HL-60/S4 (cell line): ENCODE results near the gene SLC16A6.
"Not testable (repeated sequence)": the region's sequence is repeated elsewhere in the genome, so short reads cannot be mapped to it uniquely, and the experiment has no call there.

ENCODE experiments used
- in situ Hi-C: fragments of 300-500 bp; cut with MboI; formaldehyde crosslinking; loops from 2 replicates; pipeline ENCODE4 v1.14.3; 2022; ENCODE audit warnings: low sequenced_read_pairs

SLC16A6 gene

DNA sequence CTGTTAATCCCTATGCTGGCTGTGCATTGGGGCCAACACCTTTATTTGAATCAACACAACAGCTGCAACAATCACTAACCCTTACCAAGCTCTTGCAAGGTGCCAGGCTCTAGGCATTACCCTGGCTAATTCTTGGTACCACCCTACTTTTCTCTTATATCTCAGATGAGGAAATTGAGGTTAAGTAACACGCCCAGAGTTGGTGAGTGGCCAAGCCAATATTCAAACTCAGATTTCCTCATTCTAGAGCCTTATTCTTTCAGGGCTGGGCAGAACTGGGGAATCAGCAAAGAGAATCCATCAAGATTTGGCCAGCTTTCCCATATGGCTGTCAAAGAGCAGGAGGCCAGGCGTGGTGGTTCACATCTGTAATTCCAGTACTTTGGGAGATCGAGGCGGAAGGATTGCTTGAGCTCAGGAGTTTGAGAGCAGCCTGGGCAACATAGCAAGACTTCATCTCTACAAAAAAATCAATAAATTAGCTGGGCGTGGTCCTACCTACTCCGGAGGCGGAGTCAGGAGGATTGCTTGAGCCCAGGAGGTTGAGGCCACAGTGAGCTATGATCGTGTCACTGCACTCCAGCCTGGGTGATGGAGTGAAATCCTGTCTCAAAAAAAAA lies 24.1 kb upstream of the SLC16A6 start:
- in situ Hi-C loops: no loop called here

DNA sequence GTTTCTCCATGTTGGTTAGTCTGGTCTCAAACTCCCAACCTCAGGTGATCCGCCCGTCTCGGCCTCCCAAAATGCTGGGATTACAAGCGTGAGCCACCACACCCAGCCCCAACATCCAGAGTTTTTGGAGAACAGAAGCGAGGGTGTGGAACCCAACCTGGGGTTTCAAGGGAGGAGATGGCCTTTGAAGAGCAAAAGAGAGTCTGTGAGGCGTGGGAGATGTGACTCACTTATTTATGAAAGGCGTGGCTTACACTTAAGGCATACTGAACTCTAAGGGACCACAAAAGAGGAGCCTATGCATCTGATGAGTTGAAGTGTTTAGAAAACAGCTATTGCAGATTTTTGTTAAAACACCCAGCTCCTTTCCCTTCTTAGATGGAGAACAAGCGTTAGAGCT lies 19.2 kb upstream of the SLC16A6 start:
- in situ Hi-C loops: no loop called here

DNA sequence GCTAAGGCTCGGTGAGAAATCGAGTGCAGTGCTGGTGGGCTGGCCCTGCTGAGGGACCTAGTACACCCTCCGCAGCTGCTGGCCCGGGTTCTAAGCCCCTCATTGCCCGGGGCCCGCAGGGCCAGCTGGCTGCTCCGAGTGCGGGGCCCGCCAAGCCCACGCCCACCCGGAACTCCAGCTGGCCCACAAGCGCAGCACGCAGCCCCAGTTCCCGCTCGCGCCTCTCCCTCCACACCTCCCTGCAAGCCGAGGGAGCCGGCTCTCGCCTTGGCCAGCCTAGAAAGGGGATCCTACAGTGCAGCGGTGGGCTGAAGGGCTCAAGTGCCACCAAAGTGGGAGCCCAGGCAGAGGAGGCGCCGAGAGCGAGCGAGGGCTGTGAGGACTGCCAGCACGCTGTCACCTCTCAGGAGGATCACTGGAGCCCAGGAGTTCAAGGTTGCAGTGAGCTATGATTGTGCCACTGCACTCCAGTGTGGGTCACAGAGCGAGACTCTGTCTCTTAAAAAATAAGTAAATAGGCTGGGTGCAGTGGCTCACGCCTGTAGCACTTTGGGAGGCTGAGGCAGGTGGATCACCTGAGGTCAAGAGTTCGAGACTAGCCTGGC lies 18.2 kb upstream of the SLC16A6 start:
- in situ Hi-C loops: not testable (repeated sequence)

DNA sequence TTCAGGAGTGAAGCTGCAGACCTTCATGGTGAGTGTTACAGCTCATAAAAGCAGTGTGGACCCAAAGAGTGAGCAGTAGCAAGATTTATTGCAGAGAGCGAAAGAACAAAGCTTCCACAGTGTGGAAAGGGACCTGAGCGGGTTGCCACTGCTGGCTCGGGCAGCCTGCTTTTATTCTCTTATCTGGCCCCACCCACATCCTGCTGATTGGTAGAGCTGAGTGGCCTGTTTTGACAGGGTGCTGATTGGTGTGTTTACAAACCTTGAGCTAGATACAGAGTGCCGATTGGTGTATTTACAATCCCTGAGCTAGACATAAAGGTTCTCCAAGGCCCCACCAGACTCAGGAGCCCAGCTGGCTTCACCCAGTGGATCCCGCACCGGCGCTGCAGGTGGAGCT lies 17.6 kb upstream of the SLC16A6 start:
- in situ Hi-C loops: not testable (repeated sequence)

DNA sequence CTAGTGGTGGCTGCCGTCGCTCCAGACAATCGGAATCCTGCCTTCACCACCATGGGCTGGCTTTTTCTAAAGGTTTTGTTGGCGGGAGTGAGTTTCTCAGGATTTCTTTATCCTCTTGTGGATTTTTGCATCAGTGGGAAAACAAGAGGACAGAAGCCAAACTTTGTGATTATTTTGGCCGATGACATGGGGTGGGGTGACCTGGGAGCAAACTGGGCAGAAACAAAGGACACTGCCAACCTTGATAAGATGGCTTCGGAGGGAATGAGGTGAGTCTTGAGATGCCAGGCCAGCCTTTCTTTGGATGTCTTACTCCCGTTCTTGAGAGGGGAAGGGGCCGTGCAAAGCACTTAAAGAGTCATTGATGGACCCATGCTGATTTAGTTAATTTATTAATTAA lies 16.5 kb upstream of the SLC16A6 start:
- in situ Hi-C loops: no loop called here

DNA sequence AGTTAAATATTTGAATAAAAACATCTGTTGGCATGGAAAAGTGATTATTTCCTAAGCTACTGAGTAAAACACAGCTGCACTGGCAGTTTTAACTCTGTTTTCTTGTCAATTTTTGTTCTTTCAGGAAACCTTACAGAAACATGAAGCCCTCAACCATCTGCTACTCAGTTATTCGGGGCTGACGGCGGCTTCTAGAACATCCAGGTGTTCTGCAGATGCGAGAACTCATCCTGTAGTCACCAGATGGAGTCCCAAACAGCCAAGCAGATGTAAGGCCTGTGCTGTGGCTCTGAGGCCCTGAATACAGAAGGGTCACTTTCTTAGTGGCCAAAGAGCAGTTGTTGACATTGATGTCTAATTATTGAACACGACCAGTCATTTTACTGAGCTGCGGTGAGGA lies 15.9 kb upstream of the SLC16A6 start:
- in situ Hi-C loops: no loop called here

DNA sequence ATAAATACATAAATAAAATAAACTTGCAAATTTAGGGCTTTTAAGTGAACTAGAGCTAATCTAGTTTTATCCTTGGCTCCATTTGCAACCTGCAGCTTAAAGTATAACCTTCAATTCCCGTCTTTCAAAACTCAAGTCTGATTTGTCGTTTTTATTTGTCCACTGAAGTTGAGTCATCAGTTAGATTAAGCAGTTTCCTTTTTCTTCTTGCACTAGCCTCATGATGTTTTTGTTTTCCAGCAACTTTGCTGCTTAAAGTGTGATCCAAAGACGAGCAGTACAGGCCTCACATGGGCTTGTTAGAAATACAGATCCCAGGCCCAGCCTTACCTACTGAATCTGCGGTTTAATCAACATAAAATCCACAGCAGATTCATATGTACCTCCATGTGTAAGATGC lies 14.2 kb upstream of the SLC16A6 start:
- in situ Hi-C loops: no loop called here

DNA sequence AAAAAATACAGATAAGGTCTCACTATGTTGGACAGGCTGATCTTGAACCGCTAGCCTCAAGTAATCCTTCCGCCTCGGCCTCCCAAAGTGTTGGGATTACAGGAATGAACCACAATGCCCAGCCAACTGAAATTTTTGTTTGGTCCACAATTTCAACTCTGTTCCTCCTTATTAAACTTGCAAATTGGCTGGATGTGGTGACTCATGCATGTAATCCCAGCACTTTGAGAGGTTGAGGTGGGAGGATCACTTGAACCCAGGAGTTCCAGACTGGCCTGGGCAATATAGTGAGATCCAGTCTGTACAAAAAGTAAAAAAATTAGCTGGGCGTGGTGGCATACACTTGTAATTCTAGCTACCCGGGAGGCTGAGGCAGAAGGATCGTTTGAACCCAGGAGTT lies 13.8 kb upstream of the SLC16A6 start:
- in situ Hi-C loops: no loop called here

DNA sequence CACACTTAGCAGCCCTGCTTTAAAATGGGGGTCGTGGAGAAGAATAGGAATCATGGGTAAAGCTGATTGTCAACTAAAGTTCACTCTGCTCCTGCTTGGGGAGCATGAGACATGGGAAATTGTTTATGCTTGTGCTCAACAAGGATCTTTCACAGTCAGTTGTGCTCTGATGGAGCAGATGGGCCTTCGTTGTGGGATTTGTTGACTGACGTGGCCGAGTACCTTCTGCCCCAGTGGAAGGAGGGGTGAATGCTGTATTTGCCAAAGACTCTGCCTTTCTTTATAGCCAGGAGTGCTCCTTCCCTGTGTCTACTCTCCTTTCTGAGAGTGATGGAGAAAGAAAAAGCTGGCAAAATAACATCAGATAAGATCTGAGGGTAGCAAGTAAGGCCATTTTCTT lies 11.7 kb upstream of the SLC16A6 start:
- in situ Hi-C loops: no loop called here

DNA sequence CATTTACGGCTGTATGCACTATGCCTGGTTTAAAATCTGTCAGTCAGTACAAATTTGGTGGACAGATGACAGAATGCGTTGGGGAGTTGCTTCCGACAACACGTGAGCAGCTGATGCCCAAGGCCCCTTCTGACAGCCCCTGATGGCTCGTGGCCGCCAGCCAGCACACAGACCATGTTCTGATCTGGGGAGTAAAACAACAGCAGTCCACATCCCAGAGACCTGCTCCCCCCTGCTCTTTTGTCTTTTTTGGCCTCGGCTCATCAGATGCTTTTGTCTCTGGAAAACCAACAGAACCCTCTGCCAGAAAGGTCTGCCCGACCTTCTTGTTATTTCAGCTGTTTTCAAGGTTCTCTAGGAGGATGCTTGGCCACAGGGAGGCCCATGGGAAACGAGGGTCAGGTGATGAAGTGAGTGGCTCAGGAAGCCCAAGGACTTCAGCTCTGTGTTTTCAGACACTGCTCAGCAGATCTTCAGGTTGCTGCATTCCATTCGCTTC lies 11.2 kb upstream of the SLC16A6 start:
- in situ Hi-C loops: no loop called here

DNA sequence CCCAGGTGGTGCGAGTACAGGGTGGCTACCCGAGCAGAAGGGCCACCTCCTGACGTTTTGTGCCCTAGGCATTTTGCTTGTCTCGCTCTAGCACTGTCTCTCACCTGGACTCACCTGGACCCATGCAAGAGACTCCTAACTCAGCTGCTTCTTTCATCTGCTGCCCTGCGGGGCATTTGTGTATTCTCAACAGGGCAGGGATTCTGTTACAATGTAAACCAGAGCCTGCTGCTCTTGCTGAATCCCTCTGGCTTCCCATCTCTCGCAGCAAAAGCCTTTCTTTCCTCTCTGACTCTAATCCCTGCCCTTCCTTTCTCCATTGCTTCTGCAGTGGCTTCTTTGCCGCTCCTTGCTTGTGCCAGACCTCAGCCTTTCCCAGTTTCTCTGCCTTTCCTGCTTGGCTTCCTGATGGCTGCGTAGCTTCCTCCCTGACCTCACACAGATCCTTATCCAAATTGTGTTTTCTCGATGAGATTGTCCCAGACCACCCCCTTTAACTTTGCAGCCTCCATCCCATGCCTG lies 10.6 kb upstream of the SLC16A6 start:
- in situ Hi-C loops: no loop called here

DNA sequence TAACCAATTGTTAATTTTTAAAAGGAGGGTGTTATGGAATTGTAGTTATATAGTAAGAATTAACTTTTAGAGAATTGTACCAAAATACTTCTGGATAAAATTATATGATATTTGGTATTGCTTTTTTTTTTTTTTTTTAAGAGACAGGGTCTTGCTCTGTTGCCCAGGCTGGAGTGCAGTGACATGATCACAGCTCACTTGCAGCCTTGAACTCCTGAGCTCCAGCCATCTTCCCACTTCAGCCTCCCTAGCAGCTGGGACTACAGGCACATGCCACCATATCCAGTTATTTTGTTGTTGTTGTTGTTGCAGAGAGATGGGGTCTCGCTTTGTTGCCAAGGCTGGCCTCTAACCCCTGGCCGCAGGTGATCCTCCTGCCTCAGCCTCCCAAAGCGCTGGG lies 8.9 kb upstream of the SLC16A6 start:
- in situ Hi-C loops: no loop called here

DNA sequence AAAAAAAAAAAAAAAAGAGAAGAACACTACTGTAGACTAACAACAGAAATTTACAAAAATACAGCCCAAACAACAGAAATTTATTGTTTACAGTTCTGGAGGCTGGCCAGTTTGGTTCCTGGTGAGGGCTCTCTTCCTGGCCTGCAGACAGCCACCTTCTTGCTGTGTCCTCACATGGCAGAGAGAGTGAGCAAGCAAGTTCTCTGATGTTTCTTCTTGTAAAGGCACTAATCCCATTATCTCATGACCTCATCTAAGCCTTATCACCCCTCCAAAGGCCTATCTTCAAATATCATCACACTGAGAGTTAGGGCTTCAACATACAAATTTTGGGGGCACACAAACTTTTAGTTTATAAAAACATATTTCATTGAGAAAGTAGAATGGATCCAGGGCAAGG lies 7.7 kb upstream of the SLC16A6 start:
- in situ Hi-C loops: no loop called here

DNA sequence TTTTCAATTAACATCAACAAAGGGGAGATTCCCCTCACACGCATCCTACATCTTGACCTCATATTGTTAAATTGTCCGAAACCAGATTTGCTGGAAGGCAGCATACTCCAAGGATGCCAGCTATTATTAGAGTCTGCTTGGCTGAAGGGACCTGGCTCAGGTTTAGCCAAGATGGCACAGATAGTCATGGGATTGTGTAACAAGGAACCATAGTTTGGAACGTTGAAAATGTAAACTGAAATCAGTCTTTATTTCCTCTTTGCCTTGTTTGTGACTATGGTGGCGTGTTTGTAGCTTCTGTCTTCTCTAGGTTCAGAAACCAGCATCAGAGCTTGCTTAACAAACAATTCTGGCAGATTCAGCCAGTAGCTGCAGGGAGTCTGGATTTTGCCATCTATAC lies 6.3 kb upstream of the SLC16A6 start:
- in situ Hi-C loops: no loop called here

DNA sequence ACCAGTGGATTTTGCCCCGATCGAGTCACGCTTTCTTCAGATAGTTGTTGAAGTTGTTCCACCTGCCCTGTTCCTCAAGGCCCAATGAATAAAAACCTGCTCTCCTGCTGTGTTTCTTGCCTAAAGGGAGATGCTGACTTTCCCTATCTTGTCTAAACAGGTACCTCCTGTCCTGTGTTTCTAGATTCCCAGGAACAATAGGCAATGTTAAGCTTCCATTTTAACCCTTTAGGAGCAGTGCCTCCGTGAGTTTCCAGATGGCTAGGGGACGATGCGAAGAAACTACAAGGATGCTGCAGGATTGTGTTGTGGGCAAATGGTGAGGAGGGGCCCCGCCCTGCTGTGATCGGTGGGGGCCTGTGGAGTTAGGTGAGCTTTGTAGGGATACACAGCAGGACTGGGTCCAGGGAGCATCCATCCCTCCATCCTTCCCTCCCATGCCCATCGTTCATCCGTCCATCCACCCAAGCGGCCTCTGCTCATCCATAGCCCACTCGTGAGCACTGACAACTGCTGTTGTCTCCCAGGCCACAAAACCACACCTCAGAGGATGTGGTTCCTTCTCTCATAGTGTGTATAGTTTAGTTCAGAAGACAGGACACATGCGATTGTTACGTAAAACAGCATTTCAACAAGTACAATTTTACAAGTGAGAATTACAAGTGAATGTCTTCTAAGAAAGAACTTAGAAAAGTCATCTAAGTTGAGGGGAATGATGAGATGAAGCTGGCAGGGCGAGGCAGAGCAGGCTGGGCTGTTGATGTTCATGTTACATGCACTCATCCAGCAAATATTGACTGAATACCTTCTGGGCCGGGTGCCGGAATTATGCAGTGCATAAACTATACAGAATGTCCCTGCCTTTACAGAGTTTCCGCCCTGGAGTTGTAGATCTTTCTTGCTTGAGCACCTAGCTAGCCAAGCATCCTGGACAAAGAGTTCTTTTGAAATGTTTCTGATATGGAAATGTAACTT lies 5.6 kb upstream of the SLC16A6 start:
- in situ Hi-C loops: no loop called here

DNA sequence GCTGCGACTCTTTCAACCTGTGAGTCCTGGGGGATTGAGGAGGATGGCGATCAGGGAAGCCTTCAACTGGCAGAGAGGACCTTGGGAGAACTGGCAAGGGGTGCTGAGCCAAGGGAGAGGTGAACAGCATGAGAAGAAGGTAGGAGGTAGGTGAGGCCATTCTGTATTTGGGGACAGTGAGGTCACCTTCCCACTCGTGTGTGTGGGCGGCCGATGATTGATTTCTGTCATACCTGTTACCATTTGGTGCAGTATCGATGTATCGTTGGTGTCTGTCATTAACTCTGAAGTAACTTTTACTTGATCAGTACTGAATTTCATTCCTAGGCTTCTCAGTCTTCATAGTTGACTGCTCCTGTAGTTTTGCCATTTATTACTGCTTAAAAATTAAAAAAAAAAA lies 4.2 kb upstream of the SLC16A6 start:
- in situ Hi-C loops: no loop called here

DNA sequence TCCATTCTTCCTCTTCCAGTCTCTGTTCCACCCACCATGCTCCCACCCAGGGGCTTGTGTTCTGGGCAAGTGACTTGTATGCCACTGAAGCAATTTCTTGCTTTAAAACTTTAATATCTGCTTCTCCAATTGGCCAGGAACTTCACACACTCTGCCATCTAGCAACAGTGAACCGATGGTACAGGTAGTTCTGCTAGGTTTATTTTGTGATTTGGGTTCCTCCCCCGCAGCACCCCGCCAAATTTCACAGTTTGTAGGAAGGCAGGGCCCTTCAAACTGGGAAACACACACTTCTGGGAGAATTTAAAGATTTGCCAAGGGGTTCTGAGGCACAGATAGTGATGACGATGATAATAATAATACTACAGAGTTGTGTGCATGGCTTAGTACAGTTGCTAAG lies 3.7 kb upstream of the SLC16A6 start:
- in situ Hi-C loops: no loop called here

DNA sequence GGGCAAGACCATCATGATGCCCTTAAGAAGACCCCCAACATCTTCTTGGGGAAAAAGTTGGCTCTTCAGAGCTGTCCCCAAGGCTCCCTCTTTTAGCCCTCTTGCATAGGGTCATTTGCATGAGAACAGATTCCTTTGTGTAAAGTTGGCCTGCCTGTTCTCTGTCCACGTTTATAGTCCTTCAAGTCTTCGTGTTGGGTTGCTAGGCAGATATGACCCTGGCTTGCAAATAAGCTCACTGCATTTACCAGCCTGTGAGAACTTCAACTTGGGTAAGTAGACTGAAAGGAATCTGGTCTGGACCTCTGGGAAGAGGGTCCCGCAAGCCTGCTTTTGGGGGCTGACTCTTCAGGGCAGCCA lies 3.2 kb upstream of the SLC16A6 start:
- in situ Hi-C loops: no loop called here

DNA sequence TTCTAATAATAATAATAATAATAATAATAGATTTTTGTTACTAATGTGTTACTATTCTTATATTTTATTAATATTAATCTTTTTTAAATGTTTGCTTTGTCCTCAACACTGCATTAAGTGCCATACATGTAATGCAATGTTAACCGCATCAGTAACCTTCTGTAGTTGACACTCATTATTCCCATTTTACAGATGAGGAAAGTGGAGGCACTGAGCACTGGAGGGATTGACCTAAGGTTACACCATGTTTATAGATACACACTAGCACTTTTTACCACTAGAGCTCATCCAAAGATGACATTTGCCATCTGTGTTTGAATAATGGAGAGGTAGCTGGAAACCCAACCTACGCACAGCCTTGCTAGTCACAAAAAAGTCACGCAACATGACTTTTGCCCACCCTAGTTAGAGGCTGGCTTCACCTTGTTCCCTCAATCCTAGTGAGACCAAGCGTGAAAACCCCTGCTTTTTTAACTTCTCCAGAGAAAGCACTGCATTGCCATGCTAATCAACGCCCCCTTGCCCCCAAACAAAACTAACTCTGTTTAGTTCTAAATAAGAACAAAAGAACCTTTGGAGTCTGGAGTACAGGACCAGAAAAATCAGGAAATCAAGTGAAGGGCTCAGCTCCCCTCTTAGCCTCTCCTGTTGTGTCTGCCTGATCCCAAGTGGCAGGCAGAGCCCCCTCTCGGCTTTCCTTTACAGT lies 2.7 kb upstream of the SLC16A6 start:
- in situ Hi-C loops: no loop called here

DNA sequence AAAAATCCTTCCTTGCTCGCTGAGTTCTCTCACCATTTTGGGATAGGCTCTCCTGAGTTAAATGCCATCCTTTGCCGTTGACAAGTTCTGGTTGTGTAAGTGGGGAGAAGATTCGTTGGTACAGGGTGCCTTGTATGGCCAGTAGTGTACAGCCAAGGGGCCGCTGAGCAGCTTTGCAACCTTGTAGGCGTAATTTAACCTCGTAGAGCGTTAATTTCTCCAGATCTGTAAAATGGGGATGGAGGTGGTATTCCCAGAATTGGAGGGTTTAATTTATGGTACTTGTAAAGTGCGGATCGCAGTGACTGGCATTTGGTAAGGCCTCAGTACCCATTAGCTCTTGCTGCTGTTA lies 1.7 kb upstream of the SLC16A6 start:
- in situ Hi-C loops: no loop called here
